GM19372 (cell line): Measurements from ENCODE around the gene GLYATL1B.

Experiments used
- ATAC-seq: cut with Tn5 transposase; IDR thresholded peaks from one replicate; pipeline ENCODE4 v1.9.1; 2021; ENCODE audit warnings: mild to moderate bottlenecking, low read depth, moderate library complexity; ENCODE audit not compliant: unreplicated experiment

The GLYATL1B gene

GRCh38 chr11:59142530-59143507 is 56.7 kb downstream of the GLYATL1B start, which contains the start of gene FAM111A:
FAM111A (plus strand) TSS chr11:59142856; CDS start chr11:59148873, 6,017 bp downstream.
- ATAC-seq = peak; percentile 63

DNA sequence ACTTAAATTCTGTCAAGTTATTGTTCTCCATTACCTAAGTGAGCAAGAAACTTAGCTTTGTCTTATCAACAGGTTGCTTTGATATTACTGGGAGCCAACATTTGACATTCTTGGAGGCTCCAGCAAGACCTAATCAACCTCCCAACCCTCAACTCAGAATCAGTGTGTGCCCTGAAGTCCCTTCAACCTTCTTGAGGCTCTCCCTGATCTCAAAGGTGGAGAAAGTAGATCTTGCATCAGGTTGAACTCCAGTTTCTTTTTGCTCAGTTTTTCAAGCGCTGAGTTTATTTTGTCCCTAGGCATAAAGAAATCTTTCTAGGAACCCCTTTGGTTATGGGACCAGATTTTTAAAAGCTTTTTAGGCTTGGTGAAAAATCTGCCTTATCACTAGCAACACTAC is 58.0 kb downstream of the GLYATL1B start:
- no peak for ATAC-seq
